ENCODE data around the gene SLC5A9.
A peak's percentile ranks its signal among the peaks of the same experiment; 100 is the strongest.

The SLC5A9 gene

GRCh38 chr1:48214820-48215219 is 7.7 kb upstream of the SLC5A9 start:
- DNase-seq, result no peak

DNA sequence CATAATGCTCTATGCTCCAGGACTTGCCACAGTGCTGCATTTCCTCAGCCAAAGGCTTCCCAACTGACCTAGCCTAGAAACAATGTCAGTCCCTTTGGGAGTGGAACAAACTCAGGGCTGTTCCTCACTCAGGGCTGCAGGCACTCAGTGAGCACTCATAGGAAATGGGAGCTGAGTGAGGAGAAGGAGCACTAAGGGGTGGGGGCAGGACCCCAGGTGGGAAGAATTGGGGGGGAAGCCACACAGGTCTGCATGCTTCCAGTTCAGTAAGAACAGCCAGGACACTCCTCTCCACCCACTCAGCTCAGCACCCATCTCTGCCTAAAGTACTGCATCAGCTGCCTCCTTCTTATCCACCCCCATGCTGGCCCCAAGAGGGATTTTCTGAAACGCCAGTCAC is 7.3 kb upstream of the SLC5A9 start:
- DNase-seq, result no peak

DNA sequence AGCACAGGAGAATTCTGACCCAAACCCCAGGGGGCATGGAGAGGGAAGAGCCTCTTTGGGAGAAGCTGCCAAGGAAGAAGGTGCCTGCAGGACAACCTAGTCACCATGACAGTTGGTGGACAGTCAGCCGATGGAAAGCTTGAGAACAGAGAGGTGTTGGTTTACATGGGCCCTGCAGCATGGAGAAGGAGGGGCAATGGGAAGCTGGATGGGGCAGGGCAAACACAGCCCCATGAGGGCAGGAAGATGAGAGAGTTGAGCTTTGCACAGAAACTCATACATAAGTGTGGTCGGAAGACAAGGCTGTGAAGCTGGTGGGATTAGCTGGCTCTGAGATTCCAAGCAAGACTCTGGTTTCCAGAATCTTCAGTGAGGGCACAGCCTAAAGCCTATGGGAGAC is 6.6 kb upstream of the SLC5A9 start:
- no peak for DNase-seq

DNA sequence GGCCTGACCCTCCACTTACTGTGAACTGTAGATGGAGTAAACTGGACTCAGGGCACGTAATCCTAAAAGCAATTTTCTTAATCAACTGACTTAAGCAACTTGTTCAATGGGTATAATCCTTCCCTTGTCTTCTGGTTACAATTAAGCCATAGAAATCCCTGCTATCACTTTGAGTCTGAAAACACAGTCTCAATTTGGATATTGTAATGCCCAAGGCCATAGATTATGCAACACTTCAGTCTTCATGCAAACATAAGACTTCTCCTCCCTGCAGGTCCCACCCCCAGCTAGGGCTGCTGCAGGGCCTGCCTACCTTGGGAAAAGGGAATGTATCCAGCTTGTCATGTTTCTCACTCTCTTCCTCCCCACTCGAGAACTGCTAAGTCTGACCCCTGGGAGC is 6.2 kb upstream of the SLC5A9 start:
- no peak for DNase-seq

DNA sequence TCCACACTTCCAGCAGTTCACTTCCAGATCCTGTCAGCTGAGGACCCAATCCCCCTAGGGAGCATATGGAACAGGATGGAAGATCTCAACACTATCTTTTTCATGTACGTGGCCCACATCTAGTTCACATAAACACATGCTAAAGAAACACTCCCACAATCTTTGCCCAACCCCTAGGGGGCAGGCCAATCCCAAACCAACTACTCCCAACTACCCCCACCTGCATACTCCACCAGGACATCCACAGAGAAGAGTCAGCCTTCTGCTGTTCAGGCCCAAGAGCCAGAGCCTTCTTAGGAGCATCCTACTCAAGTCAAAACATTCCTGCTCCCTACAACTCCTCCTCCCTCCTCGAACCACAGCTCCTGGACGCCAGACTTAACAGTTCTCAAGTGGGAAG is 5.6 kb upstream of the SLC5A9 start:
- DNase-seq, result no peak

- no peak for DNase-seq
These were observed 4.7 kb upstream of the SLC5A9 start for GRCh38 chr1:48217856-48218255.

DNA sequence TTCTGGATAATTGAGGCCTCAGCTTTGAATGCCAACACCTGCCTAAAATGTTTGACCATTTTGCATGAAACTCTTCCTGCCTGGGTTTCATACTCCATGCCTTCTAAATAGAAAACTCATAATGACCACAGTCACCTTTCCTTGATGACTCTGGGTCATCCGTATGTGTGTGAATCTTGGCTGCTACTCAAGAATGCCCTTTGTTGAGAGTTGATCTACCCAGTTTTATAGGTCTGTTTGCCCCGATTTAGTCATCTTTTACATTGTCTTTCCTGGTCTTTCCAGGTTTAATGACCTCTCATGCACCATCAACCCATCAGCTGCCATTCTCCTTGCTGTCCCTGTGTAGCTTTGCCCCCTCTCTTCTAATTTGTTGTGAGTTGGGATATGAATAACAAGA is 2.7 kb upstream of the SLC5A9 start:
- DNase-seq, result no peak

- no peak for DNase-seq
These were observed 1.4 kb upstream of the SLC5A9 start for GRCh38 chr1:48221122-48221521.

GRCh38 chr1:48221657-48222056 is 859 bp upstream of the SLC5A9 start:
- DNase-seq, result no peak

DNA sequence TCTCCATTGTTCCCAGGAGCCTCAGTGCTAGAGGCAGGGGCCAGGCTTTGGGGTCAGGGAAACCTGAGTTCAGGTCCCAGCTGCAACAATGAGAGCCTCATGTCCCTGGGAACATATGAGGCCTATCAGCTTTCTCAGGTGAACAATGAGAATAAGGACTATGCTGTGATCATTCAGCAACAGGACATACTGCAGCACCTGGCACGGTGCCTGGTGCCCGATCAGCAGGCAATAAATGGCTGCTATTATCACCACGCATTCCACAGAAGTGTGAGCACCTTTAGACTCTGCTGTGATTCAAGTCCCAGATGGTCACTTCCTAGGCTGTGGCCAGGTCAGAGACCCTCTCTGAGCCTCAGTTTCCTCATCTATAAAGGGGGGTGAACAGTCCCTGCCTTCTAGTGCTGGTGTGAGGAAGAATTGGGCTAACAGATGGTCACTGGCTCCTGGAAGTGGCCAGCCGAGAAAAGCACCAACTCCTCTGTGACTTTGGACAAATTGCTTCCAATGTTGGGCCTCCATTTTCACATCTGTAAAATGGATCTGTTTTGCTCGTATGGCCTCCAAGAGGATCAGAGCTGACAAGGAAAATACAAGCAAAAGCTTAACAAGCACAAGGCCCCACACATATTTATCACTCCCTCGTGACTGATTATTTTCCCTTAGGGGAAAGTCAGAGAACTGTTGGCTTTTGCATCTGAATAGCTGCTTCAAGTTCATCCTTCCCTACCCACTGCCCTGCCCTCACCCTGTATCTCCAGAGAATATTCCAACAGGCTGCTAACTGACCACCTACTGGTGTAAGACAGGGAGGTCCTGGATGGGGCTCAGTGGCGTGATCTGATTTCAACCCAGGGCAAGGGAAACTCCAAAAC is 1.1 kb downstream of the SLC5A9 start:
- no peak for DNase-seq

DNA sequence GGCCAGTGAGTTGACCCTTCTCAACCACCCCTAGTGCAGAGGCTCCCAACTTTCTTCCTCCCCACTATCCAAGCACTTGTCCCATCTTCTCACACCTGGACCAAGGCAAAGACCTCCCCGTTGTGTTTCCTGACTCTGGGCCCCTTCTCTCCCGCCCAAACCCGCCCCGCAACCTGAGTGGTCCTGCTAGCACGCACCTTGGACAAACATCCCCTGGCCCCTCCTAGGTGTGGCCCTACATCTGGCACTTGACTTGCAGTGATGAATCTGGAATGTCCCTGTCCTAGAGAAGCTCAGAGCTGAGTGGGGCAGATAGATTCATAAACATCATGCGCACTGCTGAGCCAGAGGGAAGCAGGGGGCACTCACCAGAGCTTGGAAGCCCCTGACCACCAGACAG is 2.3 kb downstream of the SLC5A9 start:
- no peak for DNase-seq

GRCh38 chr1:48225579-48225978 is 3.1 kb downstream of the SLC5A9 start:
- DNase-seq, result no peak

- DNase-seq, result peak in 1 of 2 donors; percentile 16
These were observed 4.9 kb downstream of the SLC5A9 start for GRCh38 chr1:48227165-48228013.

DNA sequence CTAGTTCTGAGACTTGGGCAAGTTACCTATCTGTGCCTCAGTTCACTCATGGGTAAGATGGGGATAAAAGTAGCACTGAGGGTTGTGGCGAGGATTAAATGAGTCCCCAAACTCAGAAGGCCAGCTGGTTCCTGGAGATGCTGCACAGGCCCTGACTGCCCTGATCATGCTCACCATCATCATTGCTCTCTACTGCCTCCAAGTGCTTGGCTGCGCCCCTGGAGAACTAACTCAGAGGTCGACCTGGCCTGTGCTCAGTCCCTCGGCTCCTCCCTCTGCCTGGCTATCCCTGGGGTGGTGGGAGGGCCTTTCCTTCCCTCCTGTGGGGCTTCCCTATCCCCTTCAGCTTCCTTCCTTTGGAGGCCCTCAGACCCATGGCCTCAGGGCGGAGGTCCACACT is 5.6 kb downstream of the SLC5A9 start:
- no peak for DNase-seq

DNA sequence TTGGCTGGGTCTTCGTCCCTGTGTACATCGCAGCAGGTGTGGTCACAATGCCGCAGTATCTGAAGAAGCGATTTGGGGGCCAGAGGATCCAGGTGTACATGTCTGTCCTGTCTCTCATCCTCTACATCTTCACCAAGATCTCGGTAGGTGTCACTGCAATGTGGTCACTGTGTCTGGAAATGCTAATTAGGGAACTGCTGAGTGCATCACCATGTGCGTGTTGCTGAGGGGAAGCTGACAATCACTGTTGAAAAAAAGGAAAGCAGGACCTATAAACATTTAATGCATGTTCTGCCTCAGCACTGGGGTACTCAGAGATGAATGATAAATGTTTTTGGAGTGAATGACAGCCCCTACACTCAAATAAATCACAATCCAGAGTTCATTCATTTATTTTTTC is 6.8 kb downstream of the SLC5A9 start:
- DNase-seq, result no peak

GRCh38 chr1:48230236-48230635 is 7.7 kb downstream of the SLC5A9 start:
- no peak for DNase-seq

GRCh38 chr1:48232722-48233121 is 10.2 kb downstream of the SLC5A9 start:
- DNase-seq, result no peak

GRCh38 chr1:48233666-48234485 is 11.4 kb downstream of the SLC5A9 start:
- DNase-seq, result no peak

DNA sequence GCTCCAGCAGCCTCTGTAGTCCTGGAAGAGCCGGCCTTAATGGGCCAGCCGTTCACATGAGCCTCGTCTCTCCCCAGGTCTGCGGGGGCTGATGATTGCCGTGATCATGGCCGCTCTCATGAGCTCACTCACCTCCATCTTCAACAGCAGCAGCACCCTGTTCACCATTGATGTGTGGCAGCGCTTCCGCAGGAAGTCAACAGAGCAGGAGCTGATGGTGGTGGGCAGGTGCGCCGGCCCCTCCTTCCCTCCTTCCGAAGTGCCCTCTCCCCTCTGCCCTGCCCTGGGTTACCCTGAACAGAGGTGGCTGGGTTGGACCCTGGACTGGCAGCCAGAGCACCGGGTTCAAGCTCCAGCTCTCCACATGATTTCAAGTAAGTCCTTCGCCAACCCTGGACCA is 13.1 kb downstream of the SLC5A9 start:
- no peak for DNase-seq

DNA sequence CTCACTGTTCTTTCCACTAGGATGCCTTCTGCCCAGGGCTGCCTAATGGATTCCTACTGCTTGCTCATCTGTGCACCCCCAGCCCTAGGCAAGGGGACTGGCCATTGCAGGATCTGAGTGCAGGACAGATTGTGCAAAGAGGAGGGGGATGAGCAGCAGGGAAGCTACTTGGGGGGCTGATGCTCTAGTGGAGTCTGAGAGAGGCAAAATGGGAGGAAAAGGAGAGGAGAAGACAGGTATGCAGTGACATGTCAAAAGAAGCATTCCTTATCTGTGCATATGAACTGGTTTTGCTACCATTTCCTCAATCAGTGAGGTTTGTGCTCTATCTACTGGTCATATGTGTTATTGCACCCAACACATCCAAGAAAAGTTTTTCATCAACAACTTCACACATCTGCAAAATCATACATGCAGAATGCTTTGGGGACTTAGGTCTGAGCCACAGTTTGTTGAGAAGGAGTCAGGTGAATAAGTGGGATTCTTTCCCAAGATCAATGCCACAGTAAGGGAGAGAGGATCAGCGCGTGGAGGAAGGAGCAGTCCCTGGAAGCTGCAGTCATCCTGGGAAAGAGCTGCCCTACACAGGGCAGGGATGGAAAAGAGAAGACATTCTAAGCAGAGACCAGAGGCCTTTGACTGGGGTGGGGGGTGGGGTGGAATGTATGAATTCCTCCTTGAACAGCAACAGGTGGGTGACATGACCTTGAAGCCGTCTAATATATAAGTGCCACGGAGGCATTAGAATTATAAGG is 14.4 kb downstream of the SLC5A9 start:
- DNase-seq, result no peak

GRCh38 chr1:48242141-48242736 is 19.7 kb downstream of the SLC5A9 start:
- DNase-seq, result no peak

DNA sequence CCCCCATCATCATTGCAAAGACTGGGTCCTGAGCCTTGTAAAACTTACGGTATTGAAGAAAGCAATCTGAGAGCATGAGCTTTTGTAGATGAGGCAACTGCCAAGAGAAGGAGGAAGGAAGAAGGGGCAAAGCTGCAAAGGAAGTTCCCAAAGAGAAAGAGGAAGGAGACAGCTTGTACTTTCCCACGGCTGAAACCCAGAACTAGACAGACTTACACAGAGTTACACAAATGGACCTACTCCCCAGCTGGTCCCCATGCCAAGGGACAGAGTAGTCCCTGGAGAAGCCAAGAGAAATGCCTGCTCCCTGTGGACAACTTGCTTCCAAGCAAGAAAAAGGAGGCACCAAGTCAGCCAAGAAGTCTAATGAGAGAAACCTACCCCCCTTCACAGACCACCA is 22.6 kb downstream of the SLC5A9 start:
- peak; percentile 20 to 88 for DNase-seq

Measured in bone marrow (tissue), 2 donors.